Measurements from ENCODE around the gene UBE2I. TPM values are rescaled to one million over a fixed set of nuclear protein-coding genes. Genes with fewer than 3 reads are reported as not detected.

UBE2I gene
- total RNA-seq, 1 donor from 2014 or later, result 143 TPM

DNA sequence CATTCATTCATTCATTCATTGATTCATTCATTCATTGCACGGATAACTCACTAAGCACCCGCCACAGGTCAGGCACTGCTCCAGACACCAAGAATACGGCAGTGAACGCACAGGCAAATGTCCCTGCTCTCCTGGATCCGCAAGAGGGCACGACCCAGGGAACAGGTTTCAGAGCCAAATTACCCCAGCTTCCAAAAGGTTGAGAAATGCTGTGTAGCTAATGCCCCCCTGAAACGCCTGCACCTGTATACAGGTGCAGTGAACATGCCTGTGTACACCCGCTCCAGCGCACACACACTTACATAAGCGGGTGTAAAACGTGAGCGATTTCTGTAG lies 9.6 kb upstream of the UBE2I start:
- Mint-ChIP-seq H3K27ac (ENCODE audit: unreplicated experiment) (no peak overlapping the region), H3K4me1 (ENCODE audit: low read depth, unreplicated experiment) (peaks cover 6% of the 10 kb centered on the region), H3K36me3 (ENCODE audit: low read depth, unreplicated experiment) (no peaks in the 10 kb centered on the region), H3K4me3 (ENCODE audit: unreplicated experiment) (no peak overlapping the region), H3K27me3 (ENCODE audit: low read depth, unreplicated experiment) (peaks cover 23% of the 10 kb centered on the region), H3K9me3 (ENCODE audit: unreplicated experiment) (no peaks in the 10 kb centered on the region)
- no peak for TF ChIP-seq CTCF (IDR thresholded peaks at IDR 0.05; ENCODE audit: insufficient read depth, low read depth, low read length)
- no peak for TF ChIP-seq EZH2 (IDR thresholded peaks at IDR 0.05; ENCODE audit: insufficient read depth, low read length)
- Histone ChIP-seq H3K27ac (ENCODE audit: low read depth, low read length) (no peak overlapping the region), H3K36me3 (ENCODE audit: insufficient read depth, low read length) (no peaks in the 10 kb centered on the region), H3K4me2 (ENCODE audit: low read length) (no peak overlapping the region), H3K9me3 (ENCODE audit: insufficient read depth, low read depth, low read length) (no peaks in the 10 kb centered on the region), H3K9ac (ENCODE audit: low read length) (no peak overlapping the region), H4K20me1 (ENCODE audit: insufficient read depth, low read length) (no peaks in the 10 kb centered on the region), H3K79me2 (ENCODE audit: insufficient read depth, low read length) (no peaks in the 10 kb centered on the region), H3K4me3 (ENCODE audit: insufficient read depth, low read depth, low read length) (no peak overlapping the region), H3K4me1 (ENCODE audit: insufficient read depth, low read length) (peaks cover 9% of the 10 kb centered on the region), H2AFZ (ENCODE audit: low read depth, low read length) (no peak overlapping the region), H3K27me3 (ENCODE audit: insufficient read depth, low read length) (peaks cover 7% of the 10 kb centered on the region)
- no peak for DNase-seq (ENCODE audit: low read depth)
- no peak for FAIRE-seq

DNA sequence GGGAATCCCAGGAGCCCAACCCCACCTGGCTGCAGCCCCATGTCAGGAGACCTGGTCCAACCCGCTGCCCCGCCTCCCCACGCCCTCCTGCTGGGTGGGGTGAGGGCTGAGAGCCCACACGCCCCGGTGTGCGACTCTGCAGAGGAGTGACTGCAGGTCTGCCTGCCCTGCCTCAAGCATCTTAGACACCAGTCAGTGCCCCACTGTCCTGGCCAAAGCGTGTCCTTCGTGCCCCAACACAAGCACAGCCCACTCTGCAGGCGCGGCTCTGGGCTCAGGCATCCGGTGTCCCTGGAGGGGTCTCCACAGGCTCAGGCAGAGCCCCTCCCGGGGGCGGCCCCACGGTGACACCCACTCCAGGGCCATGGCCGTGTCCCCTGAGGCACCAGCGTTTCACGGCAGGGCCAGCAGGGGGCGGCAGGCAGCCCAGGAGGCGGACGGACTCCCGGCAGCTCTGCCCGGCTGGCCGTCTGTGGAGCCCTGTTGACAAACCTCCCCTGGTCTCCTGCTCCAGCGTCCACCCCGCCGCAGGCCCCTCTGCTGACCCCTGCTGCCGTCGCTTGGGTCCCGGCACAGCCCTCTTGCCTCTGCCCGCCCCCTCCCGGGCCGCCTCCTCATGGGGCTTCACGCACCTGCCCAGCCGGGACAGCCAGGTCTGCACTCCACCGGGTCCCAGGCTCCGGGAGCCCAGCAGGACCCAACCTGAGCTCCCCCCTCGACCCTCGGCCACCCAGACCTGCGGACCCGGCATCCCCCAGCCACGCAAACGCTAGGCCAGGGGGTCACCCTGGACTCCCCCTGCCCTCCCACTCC lies 8.6 kb upstream of the UBE2I start:
- Histone ChIP-seq H3K4me1 (ENCODE audit: insufficient read depth, low read length) (peaks cover 9% of the 10 kb centered on the region), H3K4me3 (ENCODE audit: insufficient read depth, low read depth, low read length) (no peak overlapping the region), H3K27ac (ENCODE audit: low read depth, low read length) (no peak overlapping the region), H3K79me2 (ENCODE audit: insufficient read depth, low read length) (no peaks in the 10 kb centered on the region), H3K9ac (ENCODE audit: low read length) (no peak overlapping the region), H3K36me3 (ENCODE audit: insufficient read depth, low read length) (no peaks in the 10 kb centered on the region), H3K4me2 (ENCODE audit: low read length) (peak overlapping the region; percentile 44), H2AFZ (ENCODE audit: low read depth, low read length) (peak overlapping the region; percentile 10), H4K20me1 (ENCODE audit: insufficient read depth, low read length) (no peaks in the 10 kb centered on the region), H3K27me3 (ENCODE audit: insufficient read depth, low read length) (peaks cover 7% of the 10 kb centered on the region), H3K9me3 (ENCODE audit: insufficient read depth, low read depth, low read length) (no peaks in the 10 kb centered on the region)
- TF ChIP-seq CTCF (IDR thresholded peaks at IDR 0.05; ENCODE audit: insufficient read depth, low read depth, low read length), result peak; percentile 41
- TF ChIP-seq EZH2 (IDR thresholded peaks at IDR 0.05; ENCODE audit: insufficient read depth, low read length), result no peak
- no peaks in the 10 kb centered on the region for H3K9me3 Mint-ChIP-seq (ENCODE audit: unreplicated experiment)
- no peak for DNase-seq (ENCODE audit: low read depth)
- FAIRE-seq, result no peak
- no peak overlapping the region for H3K27ac Mint-ChIP-seq (ENCODE audit: unreplicated experiment)
- H3K4me1 Mint-ChIP-seq (ENCODE audit: low read depth, unreplicated experiment), result peaks cover 6% of the 10 kb centered on the region
- H3K27me3 Mint-ChIP-seq (ENCODE audit: low read depth, unreplicated experiment), result peaks cover 23% of the 10 kb centered on the region
- no peak overlapping the region for H3K4me3 Mint-ChIP-seq (ENCODE audit: unreplicated experiment)
- no peaks in the 10 kb centered on the region for H3K36me3 Mint-ChIP-seq (ENCODE audit: low read depth, unreplicated experiment)

DNA sequence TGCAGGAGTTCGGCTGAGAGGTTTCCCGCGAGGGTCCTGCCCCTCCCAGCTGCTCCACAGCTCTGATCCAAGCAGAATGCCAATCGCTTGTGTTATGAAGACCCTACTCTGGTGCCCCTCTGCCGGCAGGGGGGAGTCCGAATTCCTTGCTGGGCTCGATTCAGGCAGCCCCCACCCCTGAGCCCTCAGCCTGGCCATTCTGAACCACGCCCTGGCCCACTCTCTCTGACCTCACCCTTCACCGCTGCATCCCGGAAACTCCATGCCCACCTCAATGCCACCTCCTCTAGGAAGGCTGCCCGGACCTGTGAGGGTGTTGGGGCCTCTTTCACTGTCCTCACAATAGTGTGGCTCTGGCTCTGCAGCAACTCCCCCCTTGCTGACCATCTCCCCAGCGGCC lies 7.9 kb upstream of the UBE2I start:
- Histone ChIP-seq H3K27ac (ENCODE audit: low read depth, low read length) (no peak overlapping the region), H3K9ac (ENCODE audit: low read length) (no peak overlapping the region), H3K36me3 (ENCODE audit: insufficient read depth, low read length) (no peaks in the 10 kb centered on the region), H3K27me3 (ENCODE audit: insufficient read depth, low read length) (peaks cover 7% of the 10 kb centered on the region), H4K20me1 (ENCODE audit: insufficient read depth, low read length) (no peaks in the 10 kb centered on the region), H3K4me3 (ENCODE audit: insufficient read depth, low read depth, low read length) (no peak overlapping the region), H3K79me2 (ENCODE audit: insufficient read depth, low read length) (no peaks in the 10 kb centered on the region), H2AFZ (ENCODE audit: low read depth, low read length) (no peak overlapping the region), H3K4me2 (ENCODE audit: low read length) (no peak overlapping the region), H3K4me1 (ENCODE audit: insufficient read depth, low read length) (peaks cover 9% of the 10 kb centered on the region), H3K9me3 (ENCODE audit: insufficient read depth, low read depth, low read length) (no peaks in the 10 kb centered on the region)
- Mint-ChIP-seq H3K4me1 (ENCODE audit: low read depth, unreplicated experiment) (peaks cover 6% of the 10 kb centered on the region), H3K4me3 (ENCODE audit: unreplicated experiment) (no peak overlapping the region), H3K9me3 (ENCODE audit: unreplicated experiment) (no peaks in the 10 kb centered on the region), H3K36me3 (ENCODE audit: low read depth, unreplicated experiment) (no peaks in the 10 kb centered on the region), H3K27ac (ENCODE audit: unreplicated experiment) (no peak overlapping the region), H3K27me3 (ENCODE audit: low read depth, unreplicated experiment) (peaks cover 23% of the 10 kb centered on the region)
- DNase-seq (ENCODE audit: low read depth) (no peak), FAIRE-seq (no peak)
- TF ChIP-seq CTCF (IDR thresholded peaks at IDR 0.05; ENCODE audit: insufficient read depth, low read depth, low read length) (no peak), EZH2 (IDR thresholded peaks at IDR 0.05; ENCODE audit: insufficient read depth, low read length) (no peak)
